Eye (tissue), 1 donor: ENCODE data around the gene SWI5.
A peak's percentile ranks its signal among the peaks of the same experiment; 100 is the strongest.
"Not testable (repeated sequence)": the region's sequence is repeated elsewhere in the genome, so short reads cannot be mapped to it uniquely, and the experiment has no call there.

Source experiments
- DNase-seq: peaks from one replicate; pipeline ENCODE4 v3.0.0-alpha.2; 2015

The SWI5 gene

DNA sequence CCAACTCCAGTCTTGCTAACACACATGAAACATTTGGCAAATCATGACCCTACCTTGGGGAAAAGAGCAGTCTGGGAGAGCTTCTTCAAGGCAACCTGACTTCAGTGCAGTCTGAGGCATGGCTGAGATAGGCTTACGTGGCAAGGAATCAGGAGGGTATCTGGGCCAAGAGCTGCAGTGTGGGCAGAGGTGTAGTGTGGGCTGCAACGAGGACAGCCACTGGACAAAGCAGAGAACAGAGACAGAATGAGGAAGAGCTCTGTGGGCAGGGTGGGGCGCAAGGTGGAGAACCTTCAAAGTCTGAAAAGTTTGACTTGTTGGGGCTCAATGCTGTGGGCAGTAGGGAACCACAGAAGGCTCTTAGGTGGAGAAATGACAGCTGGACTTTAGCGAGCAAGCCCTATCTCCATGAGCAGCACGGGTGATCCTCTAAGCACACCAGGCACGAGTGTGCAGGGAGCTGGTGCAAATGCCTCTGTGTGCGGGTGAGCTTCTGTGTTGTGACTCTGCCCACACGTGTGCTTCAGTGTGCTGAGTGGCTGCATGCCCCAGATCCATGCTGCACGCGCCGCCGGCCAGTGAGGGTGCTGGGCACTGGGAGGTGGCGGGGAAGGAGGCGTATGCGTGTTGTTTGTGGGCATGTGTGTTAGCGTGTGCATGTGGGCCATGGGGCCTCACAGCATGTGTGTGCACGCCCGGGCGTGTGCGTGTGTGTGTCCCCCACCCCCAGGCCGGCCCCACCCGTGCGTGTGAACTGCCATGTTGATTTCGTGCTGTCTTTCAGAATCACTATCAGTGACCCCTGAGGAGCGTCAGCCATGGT is 23.5 kb upstream of the SWI5 start:
- DNase-seq = no peak

DNA sequence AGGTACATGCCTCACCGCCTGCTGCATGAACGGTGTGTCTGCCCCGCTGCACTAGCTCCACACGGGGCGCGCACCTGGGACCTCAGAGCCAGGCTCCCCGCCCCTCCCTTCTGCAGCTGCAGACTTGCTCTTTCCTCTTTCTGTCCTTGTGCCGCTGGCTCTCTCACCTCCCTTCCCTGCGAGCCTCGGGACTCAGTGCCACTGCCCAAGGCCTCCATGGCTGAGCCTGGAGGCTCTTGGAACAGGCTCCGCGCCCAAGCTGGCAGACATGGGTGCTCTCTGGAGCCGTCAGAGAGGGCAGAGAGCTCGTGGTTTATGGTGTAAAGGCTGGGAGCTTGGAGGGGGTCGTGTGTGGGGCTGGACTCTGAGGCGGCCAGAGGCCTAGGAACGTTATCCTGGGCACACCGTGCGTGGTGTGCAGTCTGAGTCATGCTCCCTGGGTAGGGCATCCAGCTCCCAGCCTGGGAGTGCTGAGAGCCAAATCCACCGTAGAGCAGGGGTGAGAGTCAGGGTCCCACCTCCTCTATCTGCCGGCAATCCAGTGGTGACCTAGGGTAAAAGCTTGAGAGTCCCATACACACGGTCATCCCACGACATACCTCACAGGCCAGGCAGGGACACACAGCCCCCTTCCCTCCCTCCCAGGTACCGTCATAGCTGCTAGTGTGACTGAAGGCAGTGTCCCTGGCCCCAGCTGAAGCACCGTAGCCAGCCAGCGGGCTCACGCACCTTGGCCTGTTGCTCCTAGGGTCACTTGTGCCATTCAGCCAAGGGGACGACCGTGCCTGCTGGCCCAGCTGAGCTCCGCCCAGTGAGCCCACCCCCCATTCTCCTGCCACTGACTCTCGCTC is 22.7 kb upstream of the SWI5 start:
- no peak for DNase-seq

DNA sequence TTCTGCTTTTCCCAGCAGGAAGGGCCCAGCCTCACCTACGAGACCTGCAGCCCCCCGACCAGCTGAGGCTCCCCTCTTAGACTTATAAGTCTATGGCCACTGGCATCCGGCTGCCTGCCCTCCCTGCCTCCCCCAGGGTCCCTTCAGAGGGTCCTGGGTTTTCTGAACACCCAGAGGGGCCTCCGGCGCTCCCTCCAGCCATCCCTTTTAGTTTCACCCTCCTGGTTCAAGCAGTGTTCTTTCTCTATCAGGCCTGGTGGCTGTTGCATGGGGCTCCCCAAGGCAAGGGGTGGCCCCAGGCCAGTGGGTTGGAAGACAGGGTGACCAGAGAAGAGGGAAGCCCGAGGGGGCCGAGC is 22.1 kb upstream of the SWI5 start:
- DNase-seq = no peak

DNA sequence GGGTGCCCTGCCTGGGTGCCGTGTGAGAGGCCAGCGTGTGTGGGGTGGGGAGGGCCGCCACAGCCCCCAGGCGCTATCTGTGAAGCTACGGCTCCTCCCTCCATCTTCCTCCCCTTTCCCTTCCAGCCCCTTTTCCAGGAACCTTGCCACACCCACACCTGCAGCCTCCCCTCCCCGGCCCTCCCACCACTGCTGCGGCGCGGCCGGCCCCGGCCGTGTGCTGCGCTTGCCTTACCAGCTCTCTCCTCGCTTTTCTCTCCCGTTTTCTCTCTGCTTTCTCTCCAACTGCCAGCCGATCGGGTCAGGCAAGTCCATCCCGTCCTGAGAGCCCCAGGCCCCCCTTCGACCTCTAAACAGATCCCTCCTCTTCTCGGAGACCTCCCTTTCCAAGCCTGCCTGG is 21.7 kb upstream of the SWI5 start:
- DNase-seq = no peak

DNA sequence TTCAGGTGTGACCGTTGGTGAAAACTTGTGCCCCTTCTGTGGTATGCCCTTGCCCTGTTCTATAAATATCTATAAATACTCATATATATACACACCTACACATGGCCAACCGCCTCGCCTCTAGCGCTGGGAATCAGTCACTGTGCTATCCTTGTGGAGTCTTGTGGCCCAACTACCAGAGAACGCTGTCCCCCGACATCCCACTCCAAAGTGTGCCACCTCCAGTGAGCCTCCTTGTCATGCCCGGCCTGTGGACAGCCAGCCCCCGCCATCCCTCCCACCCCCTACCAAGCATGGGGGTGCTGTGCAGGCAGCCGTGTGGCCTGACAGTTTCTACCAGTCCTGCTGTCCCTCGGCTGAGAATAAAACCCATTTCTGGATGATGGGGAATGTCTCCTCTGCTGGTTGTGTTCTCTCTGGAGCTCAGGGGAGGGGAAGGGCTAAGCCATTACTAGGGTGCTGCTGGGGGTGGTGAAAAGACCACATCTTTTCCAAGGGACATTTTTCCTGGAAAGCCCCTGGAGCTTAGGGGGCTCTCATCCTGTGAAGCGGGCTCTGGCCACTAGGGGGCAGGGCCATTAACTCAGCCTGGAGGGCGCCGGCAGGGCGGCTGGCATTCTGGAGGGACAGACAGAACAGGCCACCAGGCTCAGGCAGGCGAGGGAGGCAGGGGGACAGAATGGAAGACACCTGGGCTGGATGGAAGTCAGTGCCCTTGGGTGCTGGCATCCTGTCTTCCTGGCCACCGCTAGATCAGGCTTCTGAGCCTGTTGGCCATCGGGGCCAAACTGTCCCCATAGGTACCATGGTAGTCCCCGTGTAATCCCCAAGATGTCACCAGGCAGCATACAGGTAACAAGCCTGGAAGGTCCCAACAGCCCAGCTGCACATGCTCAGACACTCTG is 21.0 kb upstream of the SWI5 start:
- DNase-seq = peak; percentile 83

DNA sequence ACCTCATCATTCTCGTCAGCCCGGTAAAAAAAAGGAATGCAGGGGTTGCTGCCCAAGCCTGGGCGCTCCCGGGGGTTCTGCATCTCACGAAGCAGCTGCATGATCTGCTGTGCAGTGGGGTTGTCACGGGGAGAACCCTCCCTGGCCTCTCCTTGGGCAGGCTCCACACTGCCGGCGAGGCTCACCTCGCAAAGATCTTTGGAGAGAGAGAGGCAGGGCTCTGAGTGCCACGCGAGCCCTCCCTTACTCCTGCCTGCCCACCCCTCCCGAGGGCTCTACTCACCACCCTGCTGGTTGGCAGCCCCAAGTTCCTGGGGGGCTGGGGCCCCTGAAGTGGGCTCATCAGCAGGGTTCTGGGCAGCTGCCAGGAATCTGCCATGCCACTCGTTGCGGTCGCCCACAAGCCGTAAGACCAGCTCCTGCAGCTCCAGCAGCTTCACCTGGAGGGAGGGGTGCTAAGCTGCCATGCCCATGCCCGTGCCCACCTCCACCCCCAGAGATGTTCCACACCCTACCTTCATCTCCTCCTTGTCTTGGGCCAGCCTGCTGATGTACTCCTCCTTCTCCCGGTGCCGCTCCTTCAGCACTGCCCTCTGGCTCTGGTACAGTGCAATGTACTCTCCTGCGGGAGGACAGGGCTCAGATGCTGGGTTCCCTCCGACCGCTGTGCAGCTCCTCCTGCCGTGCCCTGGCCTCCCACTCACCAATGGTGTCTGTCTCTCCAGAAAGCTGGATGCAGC is 18.8 kb upstream of the SWI5 start:
- DNase-seq = no peak

DNA sequence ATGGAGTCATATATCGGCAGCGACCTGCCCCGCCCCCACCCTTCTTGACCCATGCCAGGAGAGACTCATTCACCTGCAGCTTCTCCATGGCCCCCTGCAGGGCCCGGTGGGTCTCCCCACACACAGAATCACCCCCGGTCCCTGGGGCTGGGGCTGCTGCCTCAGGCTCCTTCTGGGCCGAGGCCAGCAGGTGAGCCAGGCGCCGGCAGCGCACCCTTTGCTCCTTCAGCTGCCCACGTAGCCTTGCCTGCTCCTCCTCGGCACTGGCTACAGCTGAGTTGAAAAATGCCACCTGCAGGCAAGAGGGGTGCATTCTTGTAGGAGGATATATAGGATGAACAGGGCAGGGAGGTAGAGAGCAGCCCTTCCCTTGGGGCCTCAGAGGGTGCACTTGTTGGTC is 18.2 kb upstream of the SWI5 start:
- DNase-seq = no peak

DNA sequence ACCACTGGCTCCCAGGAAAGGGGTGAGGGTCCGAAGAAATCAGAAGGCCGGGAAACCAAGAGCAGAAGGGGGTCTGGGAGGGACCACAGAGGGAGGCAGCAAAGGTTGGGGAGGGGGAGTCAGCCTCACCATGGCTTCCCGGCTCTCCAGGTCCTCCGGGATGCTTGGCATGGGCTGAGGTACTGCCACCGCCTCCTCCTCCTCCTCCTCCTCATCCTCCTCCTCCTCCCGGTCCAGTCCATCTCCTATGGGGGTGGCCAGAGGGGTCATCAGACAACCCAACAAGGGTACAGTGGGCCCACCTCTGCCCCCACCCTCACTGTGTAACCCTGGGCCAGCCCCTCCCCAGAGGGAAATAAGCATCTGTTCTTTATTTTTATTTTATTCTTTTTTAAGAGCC is 17.8 kb upstream of the SWI5 start:
- DNase-seq = no peak

DNA sequence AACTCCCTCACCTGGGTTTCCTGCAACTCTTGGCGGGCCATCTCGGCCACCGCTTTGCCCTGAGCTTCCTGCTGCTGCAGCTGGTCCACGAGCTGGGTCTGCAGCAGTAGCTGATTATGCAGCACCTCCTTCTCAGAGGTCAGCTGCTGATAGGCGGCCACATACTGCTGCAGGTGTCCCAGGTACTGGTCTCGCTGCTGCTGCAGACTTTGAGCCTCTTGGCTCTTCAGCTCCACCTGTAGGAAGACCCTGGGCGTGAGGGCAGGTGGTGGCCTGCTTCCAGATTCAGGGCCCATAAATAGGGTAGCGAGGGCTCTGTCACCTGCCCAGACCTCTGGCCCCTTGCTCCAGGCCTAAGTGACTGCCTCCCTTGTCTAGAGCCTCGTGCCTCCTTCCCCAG is 16.9 kb upstream of the SWI5 start:
- DNase-seq = no peak

DNA sequence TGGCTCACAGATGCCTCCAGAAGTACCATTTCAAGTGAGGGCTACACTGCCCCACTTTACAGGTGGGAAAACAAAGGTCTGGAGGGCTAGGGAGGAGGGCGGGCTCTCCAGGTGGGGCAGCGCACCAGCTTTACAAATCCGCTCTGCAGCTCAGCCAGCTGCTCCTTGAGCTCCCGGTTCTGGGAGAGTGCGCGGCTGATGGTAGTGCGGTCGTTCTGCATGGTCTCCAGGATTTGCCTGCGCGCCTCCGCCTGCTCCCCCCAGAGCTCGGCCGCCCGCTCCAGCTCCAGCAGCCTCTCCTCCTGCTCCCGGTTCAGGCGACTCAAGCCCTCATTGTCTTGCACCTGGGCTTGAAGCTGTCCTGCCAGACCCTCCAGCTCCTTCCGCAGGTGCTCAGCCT is 15.7 kb upstream of the SWI5 start:
- DNase-seq = no peak

DNA sequence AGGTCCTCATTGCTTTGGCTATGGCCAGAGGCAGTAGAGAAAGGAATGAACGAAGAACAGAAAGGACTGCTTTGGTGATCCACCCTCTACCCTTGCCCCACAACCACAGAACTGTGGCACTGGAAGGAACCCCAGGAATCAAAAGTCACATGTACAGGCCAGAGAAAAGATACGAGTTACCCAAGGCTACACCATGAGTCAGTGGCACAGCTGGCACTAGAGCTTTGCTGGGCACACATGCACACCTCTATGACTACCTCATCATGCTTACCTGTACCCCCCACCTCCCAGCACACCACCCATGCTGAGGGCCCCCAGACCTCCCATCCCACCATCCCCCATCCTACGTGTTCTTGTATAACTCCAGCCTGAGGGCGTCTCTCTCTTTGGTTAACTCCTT is 13.4 kb upstream of the SWI5 start:
- DNase-seq = no peak

DNA sequence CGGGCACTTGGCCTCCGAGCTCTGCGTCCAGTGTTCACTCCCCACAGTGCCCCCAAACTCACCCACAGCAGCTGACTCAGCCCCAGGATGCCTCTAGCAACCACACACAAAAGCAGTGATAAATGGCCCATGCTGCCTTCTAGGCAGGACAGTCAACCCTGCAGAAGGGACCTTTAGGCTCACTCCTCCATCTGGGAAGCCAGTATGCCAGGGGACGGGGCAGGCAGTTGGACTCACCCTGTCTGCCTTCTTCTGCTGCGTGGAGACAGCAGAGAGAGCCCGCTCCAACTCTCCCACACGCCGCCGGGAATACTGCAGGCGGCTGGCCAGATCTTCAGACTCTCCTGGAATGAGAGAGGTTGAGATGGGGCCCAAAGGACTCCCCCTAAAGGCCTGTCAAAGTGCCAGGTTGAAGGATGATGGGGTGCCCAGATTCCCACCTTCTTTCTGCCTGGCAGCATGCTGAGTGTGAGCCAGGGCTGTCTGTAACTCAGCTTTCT is 10.7 kb upstream of the SWI5 start:
- no peak for DNase-seq

DNA sequence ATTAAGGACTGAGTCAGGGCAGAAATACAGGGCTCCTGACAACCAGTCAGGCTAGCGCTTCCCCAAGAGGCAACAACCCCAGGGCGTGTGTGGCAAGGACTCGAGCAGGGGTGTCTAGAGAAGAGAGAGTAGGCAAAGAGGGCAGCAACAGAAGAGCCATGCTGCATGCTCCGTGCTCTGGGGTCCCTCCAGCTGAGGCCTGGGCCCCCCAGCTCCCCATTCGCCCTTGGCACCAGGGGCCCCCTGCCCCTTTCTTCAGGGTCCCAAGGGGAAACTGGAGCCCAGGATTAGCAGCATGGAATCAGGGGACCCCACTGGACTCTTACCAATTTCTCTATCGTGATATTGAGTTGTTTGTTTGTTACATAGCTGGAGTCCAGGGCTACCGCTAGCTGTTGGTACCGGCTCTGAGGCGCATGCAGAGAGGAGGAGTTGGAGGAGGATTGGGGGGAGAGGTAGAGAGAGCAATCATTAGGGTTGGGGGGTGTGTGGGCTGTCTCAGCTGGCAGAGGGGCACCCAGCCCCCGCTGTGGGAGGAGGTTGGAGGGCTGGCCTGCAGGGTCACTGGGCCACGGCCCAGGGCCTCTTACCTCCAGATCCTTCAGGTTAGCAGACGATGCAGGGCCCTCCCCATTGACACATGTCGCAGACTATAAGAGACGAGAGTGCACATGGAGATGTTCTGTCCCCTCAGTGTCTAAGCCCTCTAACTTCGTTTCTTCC is 9.0 kb upstream of the SWI5 start:
- no peak for DNase-seq

DNA sequence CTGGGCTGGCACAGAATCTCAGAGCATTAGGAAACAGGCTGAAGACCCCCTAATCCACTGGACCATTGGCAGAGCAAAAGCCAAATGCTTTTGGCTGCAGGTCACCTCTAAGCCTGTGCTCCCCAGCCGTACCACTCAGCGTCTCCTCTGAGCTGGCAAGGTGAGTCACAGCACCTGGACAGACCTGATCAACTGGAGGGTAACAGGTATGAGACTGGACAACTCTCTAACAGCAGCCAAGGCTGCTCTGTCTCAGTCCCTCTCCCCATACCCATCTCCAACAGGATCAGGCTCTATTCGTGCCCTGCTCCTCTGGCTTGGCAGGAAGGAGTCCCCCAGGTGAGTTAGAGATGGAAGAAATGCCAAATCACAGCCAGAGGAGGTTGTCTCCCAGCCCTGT is 5.0 kb upstream of the SWI5 start:
- no peak for DNase-seq

DNA sequence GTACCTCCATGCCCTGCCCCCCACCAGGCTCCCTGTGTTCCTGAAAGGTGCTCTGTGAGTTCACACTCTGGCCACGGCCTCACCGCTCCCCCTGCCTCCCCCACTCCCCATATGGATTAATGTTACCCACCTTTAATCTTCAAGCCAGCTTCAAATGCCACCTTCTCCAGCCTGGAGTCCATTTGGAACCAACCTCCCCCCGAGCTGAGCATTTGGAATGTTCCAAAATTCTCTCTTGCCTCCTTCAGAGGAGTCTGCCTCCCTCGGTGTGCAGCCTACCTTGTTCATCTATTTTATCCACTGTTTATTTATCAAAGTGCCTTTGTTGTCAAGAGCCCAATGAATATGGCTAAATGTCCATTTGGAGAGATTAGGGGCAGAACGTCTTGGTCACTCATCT is 4.6 kb upstream of the SWI5 start:
- DNase-seq = no peak

DNA sequence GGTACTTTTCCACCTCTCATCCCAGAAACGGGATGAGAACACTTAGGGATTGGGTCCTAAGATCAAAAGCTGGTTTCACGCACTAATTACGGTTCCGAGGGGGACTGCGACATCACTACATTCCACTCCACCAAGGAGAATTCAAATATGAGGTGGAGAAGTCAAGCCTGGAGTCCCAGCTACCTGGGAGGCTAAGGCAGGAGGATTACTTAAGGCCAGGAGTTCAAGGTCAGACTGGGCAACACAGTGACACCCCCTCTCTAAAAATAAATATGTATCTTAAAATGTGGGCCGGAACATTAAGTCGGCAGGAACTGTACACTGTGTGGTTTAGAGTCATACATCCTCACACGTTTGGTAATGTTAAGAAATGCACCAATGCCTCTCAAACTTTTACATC is 1.8 kb upstream of the SWI5 start:
- DNase-seq = no peak

DNA sequence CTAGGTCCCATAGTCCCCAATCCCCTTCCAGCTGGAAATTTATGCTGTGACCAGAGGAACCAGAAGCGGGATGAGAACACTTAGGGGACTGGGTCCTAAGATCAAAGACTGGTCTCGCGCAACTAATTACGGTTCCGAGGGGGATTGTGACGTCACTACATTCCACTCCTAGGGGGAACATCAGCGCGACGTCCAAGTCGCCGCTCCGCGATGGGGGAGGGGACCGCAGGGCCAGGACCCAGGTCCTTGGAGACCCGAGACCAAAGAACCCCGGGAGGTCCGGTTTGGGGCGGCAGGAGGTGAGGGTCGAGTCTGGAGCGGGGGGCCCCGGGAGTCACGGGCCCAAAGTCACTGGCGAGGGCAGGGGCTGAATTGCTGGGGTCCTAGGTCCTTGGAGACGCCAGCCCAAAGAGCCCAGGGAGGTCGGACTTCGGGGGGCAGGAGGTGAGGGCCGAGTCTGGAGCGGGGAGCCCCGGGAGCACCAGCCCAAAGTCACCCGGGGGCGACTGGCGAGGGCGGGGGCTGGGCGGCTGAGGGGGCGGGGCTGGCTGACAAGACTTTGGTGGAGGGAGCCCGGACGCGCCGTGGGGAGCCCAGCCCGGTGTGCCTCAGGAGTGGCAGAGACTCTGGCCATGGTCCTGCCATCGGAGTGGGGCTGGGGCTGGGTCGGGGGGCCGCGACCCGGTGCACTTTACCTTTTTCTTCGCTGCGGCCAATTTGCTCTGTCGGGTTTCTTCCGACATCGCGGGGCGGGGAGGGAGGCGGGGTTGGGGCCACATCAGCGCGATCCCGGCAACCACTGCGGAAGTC is 673 bp upstream of the SWI5 start, which contains the start of gene GOLGA2:
Gene GOLGA2 (minus strand): TSS at position 810 of the 810 bp plus-strand sequence. CDS start 31 bp downstream, at position 779.
- peak; percentile 74 for DNase-seq

DNA sequence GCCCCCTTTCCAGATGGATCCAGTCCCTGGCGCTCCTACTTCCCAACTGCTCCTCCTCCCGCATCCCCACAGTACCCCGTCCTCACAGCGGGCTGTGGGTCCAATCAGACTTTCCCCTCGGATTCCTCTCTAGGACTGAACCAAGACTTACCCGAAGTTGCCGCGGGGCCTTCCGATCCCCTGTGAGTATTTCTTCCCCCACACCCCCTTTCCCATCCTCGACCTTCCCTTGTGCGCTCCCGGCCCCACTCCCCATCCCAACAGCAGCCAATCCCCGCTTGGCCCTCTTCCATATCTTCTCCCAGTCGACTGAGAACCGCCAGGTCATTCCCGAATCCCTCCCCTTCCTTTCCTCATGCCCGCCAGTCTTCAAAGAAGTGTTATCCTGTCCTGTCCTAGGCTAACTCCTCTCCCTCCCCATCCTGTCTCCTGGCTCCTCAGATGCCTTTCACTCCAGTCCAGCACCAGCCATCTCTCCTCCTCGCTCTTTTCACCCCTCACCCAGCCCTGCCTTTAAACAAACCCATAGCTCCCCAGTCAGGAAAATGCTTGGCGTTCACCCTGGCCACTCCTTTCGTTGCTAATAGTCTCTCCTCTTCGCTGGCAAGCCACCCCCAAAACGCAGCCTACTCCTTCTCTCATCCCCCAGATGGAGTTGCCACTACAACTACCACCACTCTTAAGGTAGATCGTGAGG is 646 bp downstream of the SWI5 start:
- no peak for DNase-seq

DNA sequence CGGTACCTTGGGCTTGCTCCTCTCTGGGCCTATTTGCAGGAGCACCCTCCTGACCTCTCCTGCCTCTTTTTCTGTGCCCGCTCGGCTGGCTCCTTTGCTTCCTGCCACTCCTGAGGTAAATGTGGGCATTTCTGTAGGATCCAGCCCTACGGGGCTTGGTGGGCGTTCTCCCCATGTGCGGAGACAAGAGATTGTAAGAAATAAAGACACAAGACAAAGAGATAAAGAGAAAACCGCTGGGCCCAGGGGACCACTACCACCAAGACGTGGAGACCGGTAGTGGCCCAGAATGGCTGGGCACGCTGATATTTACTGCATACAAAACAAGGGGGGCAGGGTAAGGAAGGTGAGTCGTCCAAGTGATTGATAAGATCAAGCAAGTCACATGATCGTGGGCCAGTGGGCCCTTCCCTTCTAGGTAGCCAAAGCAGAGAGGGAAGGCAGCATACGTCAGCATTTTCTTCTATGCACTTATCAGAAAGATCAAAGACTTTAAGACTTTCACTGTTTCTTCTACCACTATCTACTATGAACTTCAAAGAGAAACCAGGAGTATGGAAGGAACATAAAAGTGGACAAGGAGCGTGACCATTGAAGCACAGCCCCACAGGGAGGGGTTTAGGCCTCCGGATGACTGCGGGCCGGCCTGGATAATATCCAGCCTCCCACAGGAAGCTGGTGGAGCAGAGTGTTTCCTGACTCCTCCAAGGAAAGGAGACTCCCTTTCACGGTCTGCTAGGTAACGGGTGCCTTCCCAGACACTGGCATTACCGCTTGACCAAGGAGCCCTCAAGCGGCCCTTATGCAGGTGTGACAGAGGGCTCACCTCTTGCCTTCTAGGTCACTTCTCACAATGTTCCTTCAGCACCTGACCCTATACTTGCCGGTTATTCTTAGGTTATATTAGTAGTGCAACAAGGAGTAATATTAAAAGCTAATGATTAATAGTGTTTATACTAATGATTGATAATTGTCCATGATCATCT is 3.3 kb downstream of the SWI5 start:
- not testable (repeated sequence) for DNase-seq
